ENCODE data around the gene ANKRD60.

ANKRD60 gene

GRCh38 chr20:58198901-58199355 lies 29.5 kb downstream of the ANKRD60 start:
- in situ Hi-C loops (cut with MboI; ENCODE audit: low sequenced_read_pairs) = loop anchor here (25.0 kb wide), 1 partner anchor 1112 kb away; no protein-coding TSS in a partner anchor

- in situ Hi-C loops (cut with MboI; ENCODE audit: low sequenced_read_pairs) = loop anchor here (25.0 kb wide), 1 partner anchor 1111 kb away; no protein-coding TSS in a partner anchor
Measured at GRCh38 chr20:58198384-58198783, 30.1 kb downstream of the ANKRD60 start.

- in situ Hi-C loops (cut with MboI; ENCODE audit: low sequenced_read_pairs) = loop anchor here (25.0 kb wide), 1 partner anchor 1110 kb away; no protein-coding TSS in a partner anchor
Measured at GRCh38 chr20:58197185-58197469, 31.3 kb downstream of the ANKRD60 start.

GRCh38 chr20:58196402-58197184 lies 31.9 kb downstream of the ANKRD60 start:
- in situ Hi-C loops (cut with MboI; ENCODE audit: low sequenced_read_pairs) = loop anchor here (25.0 kb wide), 1 partner anchor 1109 kb away; no protein-coding TSS in a partner anchor

- in situ Hi-C loops (cut with MboI; ENCODE audit: low sequenced_read_pairs) = loop anchor here (25.0 kb wide), 1 partner anchor 1108 kb away; no protein-coding TSS in a partner anchor
Measured at GRCh38 chr20:58195047-58195446, 33.4 kb downstream of the ANKRD60 start.

GRCh38 chr20:58194175-58194791 lies 34.2 kb downstream of the ANKRD60 start:
- in situ Hi-C loops (cut with MboI; ENCODE audit: low sequenced_read_pairs) = loop anchor here (25.0 kb wide), 1 partner anchor 1107 kb away; no protein-coding TSS in a partner anchor

GRCh38 chr20:58192567-58192966 lies 35.9 kb downstream of the ANKRD60 start:
- in situ Hi-C loops (cut with MboI; ENCODE audit: low sequenced_read_pairs) = loop anchor here (25.0 kb wide), 1 partner anchor 1105 kb away; no protein-coding TSS in a partner anchor

- in situ Hi-C loops (cut with MboI; ENCODE audit: low sequenced_read_pairs) = loop anchor here (25.0 kb wide), 1 partner anchor 1105 kb away; no protein-coding TSS in a partner anchor
Measured at GRCh38 chr20:58192065-58192464, 36.4 kb downstream of the ANKRD60 start.

- in situ Hi-C loops (cut with MboI; ENCODE audit: low sequenced_read_pairs) = loop anchor here (25.0 kb wide), 1 partner anchor 1101 kb away; no protein-coding TSS in a partner anchor
Measured at GRCh38 chr20:58188527-58188926, 39.9 kb downstream of the ANKRD60 start.

GRCh38 chr20:58184984-58185383 lies 43.5 kb downstream of the ANKRD60 start:
- in situ Hi-C loops (cut with MboI; ENCODE audit: low sequenced_read_pairs) = loop anchor here (25.0 kb wide), 1 partner anchor 1098 kb away; no protein-coding TSS in a partner anchor

GRCh38 chr20:58184063-58184462 lies 44.4 kb downstream of the ANKRD60 start:
- in situ Hi-C loops (cut with MboI; ENCODE audit: low sequenced_read_pairs) = loop anchor here (25.0 kb wide), 1 partner anchor 1097 kb away; no protein-coding TSS in a partner anchor

- in situ Hi-C loops (cut with MboI; ENCODE audit: low sequenced_read_pairs) = loop anchor here (25.0 kb wide), 1 partner anchor 1095 kb away; no protein-coding TSS in a partner anchor
Measured at GRCh38 chr20:58182521-58183140, 45.8 kb downstream of the ANKRD60 start.

- in situ Hi-C loops (cut with MboI; ENCODE audit: low sequenced_read_pairs) = loop anchor here (25.0 kb wide), 1 partner anchor 1092 kb away; no protein-coding TSS in a partner anchor
Measured at GRCh38 chr20:58179432-58180099, 48.9 kb downstream of the ANKRD60 start.

- in situ Hi-C loops (cut with MboI; ENCODE audit: low sequenced_read_pairs) = loop anchor here (25.0 kb wide), 1 partner anchor 1092 kb away; no protein-coding TSS in a partner anchor
Measured at GRCh38 chr20:58179083-58179431, 49.4 kb downstream of the ANKRD60 start.

- in situ Hi-C loops (cut with MboI; ENCODE audit: low sequenced_read_pairs) = loop anchor here (25.0 kb wide), 1 partner anchor 1090 kb away; no protein-coding TSS in a partner anchor
Measured at GRCh38 chr20:58177799-58178198, 50.7 kb downstream of the ANKRD60 start.

- in situ Hi-C loops (cut with MboI; ENCODE audit: low sequenced_read_pairs) = loop anchor here (25.0 kb wide), 1 partner anchor 1089 kb away; no protein-coding TSS in a partner anchor
Measured at GRCh38 chr20:58175836-58176235, 52.6 kb downstream of the ANKRD60 start.

GRCh38 chr20:58175425-58175824 lies 53.0 kb downstream of the ANKRD60 start:
- in situ Hi-C loops (cut with MboI; ENCODE audit: low sequenced_read_pairs) = loop anchor here (25.0 kb wide), 1 partner anchor 1088 kb away; no protein-coding TSS in a partner anchor

- in situ Hi-C loops (cut with MboI; ENCODE audit: low sequenced_read_pairs) = loop anchor here (25.0 kb wide), 1 partner anchor 1087 kb away; no protein-coding TSS in a partner anchor
Measured at GRCh38 chr20:58174708-58175280, 53.7 kb downstream of the ANKRD60 start.

- in situ Hi-C loops (cut with MboI; ENCODE audit: low sequenced_read_pairs) = no loop called here
Measured at GRCh38 chr20:58173930-58174707, 54.3 kb downstream of the ANKRD60 start.
